ENCODE results near the gene TCEA3.
"Not testable (repeated sequence)": the region's sequence is repeated elsewhere in the genome, so short reads cannot be mapped to it uniquely, and the experiment has no call there.

Gene TCEA3

DNA sequence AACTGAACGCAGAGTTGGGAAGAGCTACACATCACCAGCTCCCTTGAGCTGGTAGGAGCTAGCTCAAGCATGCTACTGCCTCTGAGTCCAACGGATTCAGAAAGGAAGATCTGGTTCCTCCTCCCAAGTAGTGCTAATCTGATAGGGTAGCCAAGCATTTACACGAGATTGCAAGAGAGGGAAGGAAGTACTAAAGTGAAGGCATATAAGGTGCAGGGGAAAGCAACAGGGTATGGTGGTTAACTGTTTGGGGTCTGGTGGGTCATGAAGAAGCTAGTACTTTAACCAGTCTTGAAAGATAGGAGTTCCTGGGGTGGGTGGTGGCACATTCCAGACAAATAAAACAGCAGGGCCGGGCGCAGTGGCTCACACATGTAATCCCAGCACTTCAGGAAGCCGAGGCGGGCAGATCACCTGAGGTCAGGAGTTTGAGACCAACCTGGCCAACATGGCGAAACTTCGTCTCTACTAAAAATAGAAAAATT is 34.7 kb downstream of the TCEA3 start:
- no peak for DNase-seq (ENCODE audit: low read depth, low spot score)
- peaks cover 5% of the 10 kb centered on the region; the same call in 1 of the 2 replicates for H3K36me3 ChIP-seq (ENCODE audit: insufficient read depth, low read length)
- H3K9me3 ChIP-seq (ENCODE audit: low read depth, low read length): no peaks in the 10 kb centered on the region
- no peak overlapping the region for H3K4me3 ChIP-seq
- no peak overlapping the region for H3K9ac ChIP-seq (ENCODE audit: insufficient read length)
- no peak overlapping the region for H3K27ac ChIP-seq
- TF ChIP-seq EZH2 (IDR thresholded peaks at IDR 0.05): no peak
- no peak for TF ChIP-seq POLR2AphosphoS5 (IDR thresholded peaks at IDR 0.05; ENCODE audit: borderline replicate concordance, low read depth, low read length)
- no peak for TF ChIP-seq FOXP2 (optimal IDR thresholded peaks at IDR 0.05; ENCODE audit: control extremely low read depth, extremely low read length, insufficient read depth)

DNA sequence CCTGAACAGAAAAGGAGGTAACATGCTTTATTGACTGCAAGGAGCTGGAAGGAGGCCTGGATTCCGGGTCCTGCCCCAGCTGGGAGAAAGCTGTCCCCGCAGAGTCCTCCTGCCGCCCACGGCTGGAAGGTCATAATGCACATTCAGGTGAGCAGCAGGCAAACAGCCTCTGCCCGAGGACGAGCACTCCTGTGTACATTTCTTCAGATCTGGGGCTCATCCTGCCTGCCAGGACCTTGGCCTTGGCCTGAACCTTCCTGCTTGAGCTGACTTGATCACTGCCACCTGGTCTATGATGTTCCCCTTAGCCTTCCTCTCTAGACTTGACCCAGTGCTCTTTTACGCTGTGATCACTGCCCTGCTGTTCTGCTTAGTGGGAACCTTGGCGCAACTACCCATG is 37.1 kb downstream of the TCEA3 start:
- no peaks in the 10 kb centered on the region for H3K9me3 ChIP-seq (ENCODE audit: low read depth, low read length)
- H3K27ac ChIP-seq: no peak overlapping the region
- peaks cover 4% of the 10 kb centered on the region; the same call in 1 of the 2 replicates for H3K36me3 ChIP-seq (ENCODE audit: insufficient read depth, low read length)
- H3K4me3 ChIP-seq: no peak overlapping the region
- no peak for DNase-seq (ENCODE audit: low read depth, low spot score)
- no peak overlapping the region for H3K9ac ChIP-seq (ENCODE audit: insufficient read length)
- no peak for TF ChIP-seq POLR2AphosphoS5 (IDR thresholded peaks at IDR 0.05; ENCODE audit: borderline replicate concordance, low read depth, low read length)
- no peak for TF ChIP-seq FOXP2 (optimal IDR thresholded peaks at IDR 0.05; ENCODE audit: control extremely low read depth, extremely low read length, insufficient read depth)
- TF ChIP-seq EZH2 (IDR thresholded peaks at IDR 0.05): no peak

GRCh38 chr1:23385119-23385621 is 39.4 kb downstream of the TCEA3 start:
- H3K9me3 ChIP-seq (ENCODE audit: low read depth, low read length): no peaks in the 10 kb centered on the region
- no peak overlapping the region for H3K27ac ChIP-seq
- H3K36me3 ChIP-seq (ENCODE audit: insufficient read depth, low read length): peaks cover 4% of the 10 kb centered on the region; the same call in 1 of the 2 replicates
- H3K4me3 ChIP-seq: no peak overlapping the region
- TF ChIP-seq POLR2AphosphoS5 (IDR thresholded peaks at IDR 0.05; ENCODE audit: borderline replicate concordance, low read depth, low read length): no peak
- no peak for TF ChIP-seq EZH2 (IDR thresholded peaks at IDR 0.05)
- TF ChIP-seq FOXP2 (optimal IDR thresholded peaks at IDR 0.05; ENCODE audit: control extremely low read depth, extremely low read length, insufficient read depth): no peak
- H3K9ac ChIP-seq (ENCODE audit: insufficient read length): no peak overlapping the region
- no peak for DNase-seq (ENCODE audit: low read depth, low spot score)

GRCh38 chr1:23384312-23385058 is 40.1 kb downstream of the TCEA3 start:
- H3K36me3 ChIP-seq (ENCODE audit: insufficient read depth, low read length): peaks cover 4% of the 10 kb centered on the region; the same call in 1 of the 2 replicates
- H3K27ac ChIP-seq: no peak overlapping the region
- TF ChIP-seq EZH2 (IDR thresholded peaks at IDR 0.05) (no peak), POLR2AphosphoS5 (IDR thresholded peaks at IDR 0.05; ENCODE audit: borderline replicate concordance, low read depth, low read length) (no peak)
- no peak for DNase-seq (ENCODE audit: low read depth, low spot score)
- no peaks in the 10 kb centered on the region for H3K9me3 ChIP-seq (ENCODE audit: low read depth, low read length)
- no peak overlapping the region for H3K9ac ChIP-seq (ENCODE audit: insufficient read length)
- no peak overlapping the region for H3K4me3 ChIP-seq

DNA sequence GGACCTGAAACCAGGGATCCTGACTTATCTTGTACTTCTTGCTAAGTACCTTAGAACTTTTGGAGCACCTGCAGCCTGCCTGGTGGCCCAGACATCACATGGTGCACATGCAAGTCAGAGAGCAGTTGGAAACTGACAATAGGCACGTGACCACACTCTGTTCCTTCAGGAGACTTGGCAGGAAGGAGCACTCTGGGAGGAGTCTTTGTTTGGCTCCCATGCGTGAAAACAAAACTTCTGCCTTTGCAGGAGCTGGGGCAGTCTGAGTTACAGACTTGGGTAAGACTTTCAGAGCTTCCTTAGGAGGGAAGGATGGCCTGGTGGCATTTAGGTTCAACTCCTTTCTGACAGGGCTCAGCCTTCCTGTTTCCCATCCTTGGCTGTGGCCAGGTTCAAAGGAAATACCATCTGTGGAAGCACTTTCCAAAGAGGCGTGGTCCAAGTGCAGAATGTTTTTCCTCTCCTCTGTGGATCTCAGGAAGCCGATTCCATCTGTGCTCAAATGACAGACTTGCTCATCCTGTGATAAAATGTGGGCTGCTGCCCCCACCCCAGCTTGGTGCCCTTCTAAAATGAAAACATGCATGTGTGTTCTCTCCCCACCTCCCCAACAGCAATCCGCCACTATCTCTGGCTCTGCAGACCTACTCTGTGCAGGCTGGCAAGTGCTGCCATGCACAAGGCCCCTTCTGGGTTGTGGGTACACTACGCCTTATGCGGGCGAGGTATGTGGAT is 40.8 kb downstream of the TCEA3 start:
- Histone ChIP-seq H3K27ac (no peak overlapping the region), H3K4me3 (no peak overlapping the region), H3K9ac (ENCODE audit: insufficient read length) (no peak overlapping the region), H3K9me3 (ENCODE audit: low read depth, low read length) (no peaks in the 10 kb centered on the region), H3K36me3 (ENCODE audit: insufficient read depth, low read length) (peaks cover 4% of the 10 kb centered on the region; the same call in 1 of the 2 replicates)
- TF ChIP-seq FOXP2 (optimal IDR thresholded peaks at IDR 0.05; ENCODE audit: control extremely low read depth, extremely low read length, insufficient read depth): no peak
- no peak for TF ChIP-seq EZH2 (IDR thresholded peaks at IDR 0.05)
- no peak for TF ChIP-seq POLR2AphosphoS5 (IDR thresholded peaks at IDR 0.05; ENCODE audit: borderline replicate concordance, low read depth, low read length)
- DNase-seq (ENCODE audit: low read depth, low spot score): no peak

GRCh38 chr1:23381233-23381885 is 43.2 kb downstream of the TCEA3 start:
- DNase-seq (ENCODE audit: low read depth, low spot score): no peak
- H3K4me3 ChIP-seq: no peak overlapping the region
- peaks cover 4% of the 10 kb centered on the region; the same call in 1 of the 2 replicates for H3K36me3 ChIP-seq (ENCODE audit: insufficient read depth, low read length)
- H3K9ac ChIP-seq (ENCODE audit: insufficient read length): no peak overlapping the region
- no peak overlapping the region for H3K27ac ChIP-seq
- TF ChIP-seq FOXP2 (optimal IDR thresholded peaks at IDR 0.05; ENCODE audit: control extremely low read depth, extremely low read length, insufficient read depth): no peak
- TF ChIP-seq EZH2 (IDR thresholded peaks at IDR 0.05): no peak
- no peak for TF ChIP-seq POLR2AphosphoS5 (IDR thresholded peaks at IDR 0.05; ENCODE audit: borderline replicate concordance, low read depth, low read length)
- H3K9me3 ChIP-seq (ENCODE audit: low read depth, low read length): no peaks in the 10 kb centered on the region

- no peak overlapping the region for H3K9ac ChIP-seq (ENCODE audit: insufficient read length)
- TF ChIP-seq POLR2AphosphoS5 (IDR thresholded peaks at IDR 0.05; ENCODE audit: borderline replicate concordance, low read depth, low read length) (no peak), EZH2 (IDR thresholded peaks at IDR 0.05) (no peak), FOXP2 (optimal IDR thresholded peaks at IDR 0.05; ENCODE audit: control extremely low read depth, extremely low read length, insufficient read depth) (no peak)
- peaks cover 4% of the 10 kb centered on the region; the same call in 1 of the 2 replicates for H3K36me3 ChIP-seq (ENCODE audit: insufficient read depth, low read length)
These were observed 43.8 kb downstream of the TCEA3 start for GRCh38 chr1:23380719-23381118.

DNA sequence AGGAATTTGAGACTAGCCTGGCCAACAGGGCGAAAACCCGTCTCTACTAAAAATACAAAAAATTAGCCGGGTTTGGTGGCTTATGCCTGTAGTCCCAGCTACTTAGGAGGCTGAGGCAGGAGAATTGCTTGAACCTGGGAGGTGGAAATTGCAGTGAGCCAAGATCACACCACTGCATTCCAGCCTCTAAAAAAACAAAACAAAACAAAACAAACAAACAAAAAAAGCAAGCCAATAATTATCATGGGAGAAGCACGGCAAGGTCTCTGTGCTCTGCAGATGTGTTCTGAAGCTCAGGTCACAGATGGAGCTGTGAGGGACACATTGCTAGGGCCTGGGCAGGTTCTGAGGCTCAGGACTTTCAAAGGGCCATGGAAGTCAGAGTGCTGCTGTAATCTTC is 44.3 kb downstream of the TCEA3 start:
- not testable (repeated sequence) for H3K9me3 ChIP-seq (ENCODE audit: low read depth, low read length); DNase-seq (ENCODE audit: low read depth, low spot score); H3K36me3 ChIP-seq (ENCODE audit: insufficient read depth, low read length); H3K27ac ChIP-seq; H3K9ac ChIP-seq (ENCODE audit: insufficient read length); H3K4me3 ChIP-seq

More at GRCh38 chr1:23380719-23381118, 43.8 kb downstream of the TCEA3 start:
- DNase-seq (ENCODE audit: low read depth, low spot score): no peak
- H3K9me3 ChIP-seq (ENCODE audit: low read depth, low read length): no peaks in the 10 kb centered on the region
- no peak overlapping the region for H3K4me3 ChIP-seq
- H3K27ac ChIP-seq: no peak overlapping the region

Data from SK-N-MC (cell line).